Tibial nerve (tissue), 4 donors: ENCODE measurements around the gene FAM180B. TPM values are rescaled to one million over a fixed set of nuclear protein-coding genes. Genes with fewer than 3 reads are reported as not detected.

ENCODE experiments used
- DNase-seq, 2 donors: peaks; one replicate each; pipeline ENCODE4 v3.0.0-alpha.2; 2019; ENCODE audit warnings: low spot score in 2 of 2
- H3K27ac ChIP-seq, 4 donors: fragments of 200-600 bp; sonication (generic) in 3 of 4; one replicate each; pipeline ENCODE4 v1.5.1; 2017 to 2019; ENCODE audit warnings: mild to moderate bottlenecking in 1 of 4
- H3K27me3 ChIP-seq, 2 donors: fragments of 200-600 bp; sonication (generic) in 1 of 2; one replicate each; pipeline versions ENCODE4 v1.5.1 to v1.6.0; 2017 to 2019
- H3K36me3 ChIP-seq, 3 donors: fragments of 200-600 bp; sonication (generic); one replicate each; pipeline ENCODE4 v1.5.1; 2018 to 2019
- H3K4me1 ChIP-seq, 4 donors: fragments of 200-600 bp; sonication (generic) in 3 of 4; one replicate each; pipeline ENCODE4 v1.5.1; 2017 to 2019
- H3K4me3 ChIP-seq, 4 donors: fragments of 200-600 bp; sonication (generic) in 3 of 4; one replicate each; pipeline ENCODE4 v1.5.1; 2017 to 2019; ENCODE audit warnings: mild to moderate bottlenecking in 1 of 4, moderate library complexity in 1 of 4
- H3K9me3 ChIP-seq, 4 donors: fragments of 200-600 bp; sonication (generic) in 3 of 4; one replicate each; pipeline ENCODE4 v1.5.1; 2017 to 2019
- EP300 ChIP-seq, 2 donors: sonication (generic); formaldehyde crosslinking; IDR thresholded peaks; one replicate each; pipeline ENCODE4 v1.6.1; 2017; ENCODE audit warnings: antibody characterized with exemption in 2 of 2, mild to moderate bottlenecking in 1 of 2
- POLR2A ChIP-seq, 2 donors: fragments of 450-650 bp; IDR thresholded peaks; one replicate each; pipeline ENCODE4 v1.6.1; 2017; ENCODE audit warnings: antibody characterized with exemption in 2 of 2, mild to moderate bottlenecking in 2 of 2, moderate library complexity in 2 of 2
- WGBS, 2 donors: methylation state at CpG; one replicate each; pipeline ENCODE4 v1.1.5; 2018; 5-methylcytosine and 5-hydroxymethylcytosine counted together
- total RNA-seq, 4 donors: library from RNA; depleted of rRNA; stranded (reverse); fragments of >200 nt; gene quantifications; one replicate each; pipeline ENCODE4 v1.1.0, GENCODE V29; 2016
- TF ChIP-seq, protein P1 (sequence below), 5 experiments: fragments of 200-600 bp in 3 of 5; fragments of 450-650 bp in 2 of 5; sonication (generic) in 3 of 5; IDR thresholded peaks; one replicate each; pipeline ENCODE4 v1.5.1; 2016 to 2019; ENCODE audit warnings: antibody characterized with exemption in 5 of 5, mild to moderate bottlenecking in 3 of 5, moderate library complexity in 2 of 5

FAM180B gene
- total RNA-seq, 4 donors from 2014 or later: 3.3 to 22.7 (median 4.1) TPM

GRCh38 chr11:47577460-47578041 lies 8.9 kb upstream of the FAM180B start:
- Histone ChIP-seq H3K4me3 (peak overlapping the region in 2 of 4 donors; percentile 77 to 95), H3K36me3 (peaks cover 3 to 76% (median 4%) of the 10 kb centered on the region in 3 donors), H3K9me3 (no peaks in the 10 kb centered on the region), H3K27ac (peak overlapping the region in 2 of 4 donors; percentile 89 to 95), H3K27me3 (no peaks in the 10 kb centered on the region), H3K4me1 (peaks cover 0 to 50% (median 27%) of the 10 kb centered on the region in 4 donors)
- DNase-seq: no peak
- 56 to 65% methylated on average over 13 of the region's 13 CpGs for WGBS, 2 donors
- TF ChIP-seq EP300 (IDR thresholded peaks at IDR 0.05) (no peak), POLR2A (IDR thresholded peaks at IDR 0.05) (no peak)
- TF ChIP-seq, protein P1, sequence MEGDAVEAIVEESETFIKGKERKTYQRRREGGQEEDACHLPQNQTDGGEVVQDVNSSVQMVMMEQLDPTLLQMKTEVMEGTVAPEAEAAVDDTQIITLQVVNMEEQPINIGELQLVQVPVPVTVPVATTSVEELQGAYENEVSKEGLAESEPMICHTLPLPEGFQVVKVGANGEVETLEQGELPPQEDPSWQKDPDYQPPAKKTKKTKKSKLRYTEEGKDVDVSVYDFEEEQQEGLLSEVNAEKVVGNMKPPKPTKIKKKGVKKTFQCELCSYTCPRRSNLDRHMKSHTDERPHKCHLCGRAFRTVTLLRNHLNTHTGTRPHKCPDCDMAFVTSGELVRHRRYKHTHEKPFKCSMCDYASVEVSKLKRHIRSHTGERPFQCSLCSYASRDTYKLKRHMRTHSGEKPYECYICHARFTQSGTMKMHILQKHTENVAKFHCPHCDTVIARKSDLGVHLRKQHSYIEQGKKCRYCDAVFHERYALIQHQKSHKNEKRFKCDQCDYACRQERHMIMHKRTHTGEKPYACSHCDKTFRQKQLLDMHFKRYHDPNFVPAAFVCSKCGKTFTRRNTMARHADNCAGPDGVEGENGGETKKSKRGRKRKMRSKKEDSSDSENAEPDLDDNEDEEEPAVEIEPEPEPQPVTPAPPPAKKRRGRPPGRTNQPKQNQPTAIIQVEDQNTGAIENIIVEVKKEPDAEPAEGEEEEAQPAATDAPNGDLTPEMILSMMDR (IDR thresholded peaks at IDR 0.05): no peak

GRCh38 chr11:47578524-47579494 lies 7.7 kb upstream of the FAM180B start, which contains the start of the genes KBTBD4 and NDUFS3:
Gene KBTBD4, minus strand, starts transcription at chr11:47578970. Its CDS starts 19 bp downstream, at chr11:47578951.
Gene NDUFS3, plus strand, starts transcription at chr11:47579074. Its CDS starts 18 bp downstream, at chr11:47579092.
- peaks cover 3 to 76% (median 7%) of the 10 kb centered on the region in 3 donors for H3K36me3 ChIP-seq

DNA sequence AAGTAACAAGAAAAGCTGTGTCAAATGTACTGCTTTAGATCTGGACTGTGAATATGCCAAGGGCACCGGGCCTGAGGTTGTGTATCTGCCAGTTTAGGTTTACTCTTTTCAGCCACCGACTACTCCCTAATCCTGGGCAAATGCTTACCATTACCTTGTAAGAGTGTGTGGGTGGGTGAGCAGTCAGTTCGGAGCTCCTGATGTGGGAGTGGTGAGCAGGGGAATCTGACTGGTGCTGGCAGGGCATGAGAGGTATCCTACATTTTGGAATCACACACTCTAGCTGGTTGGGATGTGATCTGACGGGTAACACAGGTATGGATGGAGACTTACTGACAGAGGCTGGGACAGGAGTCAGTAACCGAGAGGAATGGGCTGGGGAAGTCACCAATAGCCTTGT lies 2.6 kb upstream of the FAM180B start:
- no peak for DNase-seq
- 79 to 81% methylated on average over 5 of the region's 5 CpGs for WGBS, 2 donors

More at GRCh38 chr11:47578524-47579494, 7.7 kb upstream of the FAM180B start, which contains the start of the genes KBTBD4 and NDUFS3:
- no peaks in the 10 kb centered on the region for H3K27me3 ChIP-seq
- WGBS, 2 donors: 1% methylated on average over 50 of the region's 72 CpGs
- H3K9me3 ChIP-seq: no peaks in the 10 kb centered on the region
- peak within 1 kb of the TSS; percentile 71 to 95 (median 78) for H3K4me3 ChIP-seq
- H3K4me1 ChIP-seq: peaks cover 0 to 39% (median 27%) of the 10 kb centered on the region in 4 donors
- peak; percentile 64 to 81 for DNase-seq
- peak within 1 kb of the TSS; percentile 84 to 95 (median 87) for H3K27ac ChIP-seq
- TF ChIP-seq, protein P1 (IDR thresholded peaks at IDR 0.05): peak in 2 of 5 experiments; percentile 16 to 26
- TF ChIP-seq EP300 (IDR thresholded peaks at IDR 0.05) (peak; percentile 75 to 98), POLR2A (IDR thresholded peaks at IDR 0.05) (peak; percentile 58 to 73)

GRCh38 chr11:47587039-47587716 lies 700 bp downstream of the FAM180B start:
- H3K27me3 ChIP-seq: no peaks in the 10 kb centered on the region
- peak overlapping the region in 1 of 4 donors; percentile 4 for H3K4me3 ChIP-seq
- H3K36me3 ChIP-seq: peaks cover 0 to 39% (median 9%) of the 10 kb centered on the region in 3 donors
- 45 to 53% methylated on average over 6 of the region's 6 CpGs for WGBS, 2 donors
- TF ChIP-seq EP300 (IDR thresholded peaks at IDR 0.05) (no peak), POLR2A (IDR thresholded peaks at IDR 0.05) (no peak)
- TF ChIP-seq, protein P1 (IDR thresholded peaks at IDR 0.05): no peak
- peak overlapping the region in 2 of 4 donors; percentile 63 to 77 for H3K27ac ChIP-seq
- DNase-seq: no peak
- peaks cover 0 to 45% (median 2%) of the 10 kb centered on the region in 4 donors for H3K4me1 ChIP-seq
- no peaks in the 10 kb centered on the region for H3K9me3 ChIP-seq

More for the DNA sequence above, 2.6 kb upstream of the FAM180B start:
- no peak for TF ChIP-seq EP300 (IDR thresholded peaks at IDR 0.05)
- TF ChIP-seq, protein P1 (IDR thresholded peaks at IDR 0.05): no peak
- no peak for TF ChIP-seq POLR2A (IDR thresholded peaks at IDR 0.05)
- H3K27me3 ChIP-seq: no peaks in the 10 kb centered on the region
- no peak overlapping the region for H3K4me3 ChIP-seq
- H3K27ac ChIP-seq: no peak overlapping the region
- peaks cover 0 to 49% (median 14%) of the 10 kb centered on the region in 4 donors for H3K4me1 ChIP-seq
- H3K36me3 ChIP-seq: peaks cover 0 to 60% (median 9%) of the 10 kb centered on the region in 3 donors
- H3K9me3 ChIP-seq: no peaks in the 10 kb centered on the region
